Fibroblast of mammary gland (primary cell): ENCODE measurements around the gene ATE1.

Experiments
- DNase-seq: peaks from one replicate; pipeline ENCODE4 v3.0.0-alpha.2; 2010; ENCODE audit warnings: low read depth
- H3K4me3 ChIP-seq: 2 replicates; pipeline ENCODE4 v1.5.1; 2011; ENCODE audit warnings: low read depth, mild to moderate bottlenecking, low read length, moderate library complexity; ENCODE audit not compliant: control insufficient read depth
- TF ChIP-seq, protein P1 (sequence below): conservative IDR thresholded peaks from 2 replicates; pipeline ENCODE4 v1.5.1; 2011; ENCODE audit warnings: low read depth, low read length, inconsistent platforms; ENCODE audit not compliant: control insufficient read depth, insufficient read depth

Gene ATE1

DNA sequence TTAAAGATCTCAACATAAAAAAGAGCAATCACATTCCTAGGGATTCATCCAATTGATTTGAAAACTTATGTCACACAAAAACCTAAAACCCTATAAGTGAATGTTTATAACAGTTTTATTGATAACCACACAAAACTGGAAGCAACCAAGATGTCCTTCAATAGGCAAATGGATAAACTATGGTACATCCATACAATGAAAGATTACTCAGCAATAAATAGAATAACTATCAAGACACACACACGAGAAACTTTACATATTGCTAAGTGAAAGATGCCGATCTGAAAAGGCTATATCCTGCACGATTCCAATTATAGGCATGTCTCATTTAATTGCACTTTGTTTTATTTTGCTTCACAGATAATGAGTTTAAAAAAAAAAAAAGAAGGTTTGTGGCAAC lies 83.3 kb downstream of the ATE1 start:
- TF ChIP-seq, protein P1, sequence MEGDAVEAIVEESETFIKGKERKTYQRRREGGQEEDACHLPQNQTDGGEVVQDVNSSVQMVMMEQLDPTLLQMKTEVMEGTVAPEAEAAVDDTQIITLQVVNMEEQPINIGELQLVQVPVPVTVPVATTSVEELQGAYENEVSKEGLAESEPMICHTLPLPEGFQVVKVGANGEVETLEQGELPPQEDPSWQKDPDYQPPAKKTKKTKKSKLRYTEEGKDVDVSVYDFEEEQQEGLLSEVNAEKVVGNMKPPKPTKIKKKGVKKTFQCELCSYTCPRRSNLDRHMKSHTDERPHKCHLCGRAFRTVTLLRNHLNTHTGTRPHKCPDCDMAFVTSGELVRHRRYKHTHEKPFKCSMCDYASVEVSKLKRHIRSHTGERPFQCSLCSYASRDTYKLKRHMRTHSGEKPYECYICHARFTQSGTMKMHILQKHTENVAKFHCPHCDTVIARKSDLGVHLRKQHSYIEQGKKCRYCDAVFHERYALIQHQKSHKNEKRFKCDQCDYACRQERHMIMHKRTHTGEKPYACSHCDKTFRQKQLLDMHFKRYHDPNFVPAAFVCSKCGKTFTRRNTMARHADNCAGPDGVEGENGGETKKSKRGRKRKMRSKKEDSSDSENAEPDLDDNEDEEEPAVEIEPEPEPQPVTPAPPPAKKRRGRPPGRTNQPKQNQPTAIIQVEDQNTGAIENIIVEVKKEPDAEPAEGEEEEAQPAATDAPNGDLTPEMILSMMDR: no peak
- no peak for DNase-seq
- H3K4me3 ChIP-seq: no peak overlapping the region

DNA sequence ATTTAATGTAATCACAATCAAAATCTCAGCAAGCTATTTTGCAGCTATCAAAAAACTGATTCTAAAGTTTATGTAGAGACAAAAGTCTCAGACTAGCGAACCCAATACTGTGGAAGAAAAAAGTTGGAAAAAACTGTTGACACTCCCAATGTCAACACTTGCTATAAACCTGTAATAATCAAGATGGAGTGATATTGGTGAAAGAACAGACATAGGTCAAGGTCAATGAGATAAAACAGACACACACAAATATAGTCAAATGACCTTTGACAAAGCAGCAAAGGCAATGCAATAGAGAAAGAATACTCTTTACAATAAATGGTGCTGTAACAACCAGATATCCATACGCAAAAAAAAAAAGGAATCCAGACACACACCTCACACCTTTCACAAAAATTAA lies 84.5 kb downstream of the ATE1 start:
- TF ChIP-seq, protein P1: no peak
- H3K4me3 ChIP-seq: no peak overlapping the region
- DNase-seq: no peak

DNA sequence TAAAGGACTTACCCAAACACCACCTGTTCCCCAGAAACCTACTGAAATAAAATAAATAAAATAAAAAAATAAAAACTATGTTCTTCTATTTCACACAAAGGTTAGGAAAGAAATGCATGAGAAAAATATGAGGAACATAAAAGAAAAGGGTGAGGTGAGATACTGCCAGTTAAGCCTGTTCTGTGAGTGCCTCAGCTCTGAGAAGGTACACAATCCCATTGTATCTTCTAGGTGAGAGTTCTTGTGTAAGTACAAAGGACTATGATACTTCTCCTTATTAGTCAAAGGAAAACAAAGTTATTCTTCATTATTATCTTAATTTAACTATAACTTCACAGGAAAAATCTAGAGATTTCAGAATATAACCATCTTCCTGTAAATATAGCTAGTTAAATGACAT lies 86.0 kb downstream of the ATE1 start:
- H3K4me3 ChIP-seq: no peak overlapping the region
- TF ChIP-seq, protein P1: no peak
- DNase-seq: no peak

DNA sequence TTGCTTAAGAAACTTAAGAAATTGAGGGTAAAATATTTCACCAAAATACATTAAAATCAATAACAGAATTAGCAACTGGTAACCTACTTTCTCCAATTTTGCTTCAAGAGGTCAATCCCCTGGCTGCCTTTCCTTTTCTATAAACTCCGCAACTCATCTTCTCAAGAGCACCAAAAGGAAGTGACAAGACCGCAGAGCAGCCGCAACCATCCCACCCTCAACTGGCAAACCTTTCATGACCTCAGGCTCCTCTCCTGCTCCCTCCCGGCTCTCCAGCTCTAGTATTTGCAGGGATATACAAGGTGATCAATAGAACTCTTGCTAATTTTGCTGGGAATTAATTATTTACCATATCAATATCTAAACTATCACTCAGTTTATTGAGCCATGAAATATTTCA lies 88.9 kb downstream of the ATE1 start:
- TF ChIP-seq, protein P1: no peak
- H3K4me3 ChIP-seq: no peak overlapping the region
- no peak for DNase-seq

DNA sequence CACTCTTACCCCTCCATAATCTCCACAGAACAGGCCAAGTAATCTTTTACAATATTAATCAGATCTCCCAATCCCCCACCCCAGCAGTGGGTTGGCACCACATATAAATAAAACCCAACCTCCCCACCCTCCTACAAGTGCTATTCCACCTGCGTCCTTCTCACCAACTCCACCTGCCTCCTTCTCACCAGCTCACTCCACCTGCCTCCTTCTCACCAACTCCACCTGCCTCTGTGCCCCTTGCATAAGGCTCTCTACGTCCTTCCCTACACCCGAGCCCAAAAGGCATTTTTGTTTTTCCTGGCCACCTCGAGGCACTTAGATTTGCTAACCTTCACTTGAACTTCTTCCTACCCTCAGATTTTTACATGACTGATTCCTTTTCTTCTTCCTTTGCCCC lies 89.7 kb downstream of the ATE1 start:
- TF ChIP-seq, protein P1: no peak
- no peak for DNase-seq
- no peak overlapping the region for H3K4me3 ChIP-seq

DNA sequence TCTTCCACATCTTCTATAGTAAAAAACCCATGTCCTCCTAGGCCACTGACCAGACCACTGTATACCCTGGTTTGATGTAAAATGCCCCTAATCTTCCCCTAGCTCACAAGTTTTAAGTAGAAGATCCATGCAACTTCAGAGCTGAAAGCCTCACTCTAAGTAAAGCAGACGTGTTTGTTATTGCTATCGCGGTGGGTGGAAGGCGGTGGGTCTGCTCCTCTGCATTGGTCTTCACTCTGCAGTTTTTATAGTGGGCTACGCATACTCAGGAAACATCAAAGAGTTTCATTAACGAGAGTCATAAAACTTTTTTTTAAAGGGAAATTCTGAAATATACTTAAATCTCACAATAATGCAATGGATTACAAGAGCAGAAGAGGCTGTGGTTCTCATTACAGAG lies 91.7 kb downstream of the ATE1 start:
- H3K4me3 ChIP-seq: no peak overlapping the region
- no peak for DNase-seq
- TF ChIP-seq, protein P1: no peak

DNA sequence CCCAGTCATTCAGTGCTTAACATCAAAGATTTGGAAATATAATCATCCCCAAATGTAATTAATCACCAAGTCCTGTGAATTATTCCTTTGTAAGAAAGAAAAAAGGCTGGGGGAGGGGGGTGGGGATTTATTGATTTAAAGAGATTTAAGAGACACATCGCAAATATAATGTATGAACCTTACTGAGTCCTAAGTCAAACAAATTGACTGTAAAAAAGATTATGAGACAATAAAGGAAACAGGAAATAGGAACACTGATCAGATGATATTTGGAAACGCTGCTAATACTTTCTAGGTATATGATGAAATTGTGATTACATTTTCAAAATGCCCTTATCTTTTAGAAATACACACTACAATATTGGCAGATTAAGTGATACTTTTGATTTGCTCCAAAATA lies 92.5 kb downstream of the ATE1 start:
- H3K4me3 ChIP-seq: no peak overlapping the region
- TF ChIP-seq, protein P1: no peak
- no peak for DNase-seq
